ENCODE data around the gene SSH2.

Gene SSH2

GRCh38 chr17:29589524-29590410 is 340.3 kb downstream of the SSH2 start, which contains the start of gene GIT1:
TSS of gene GIT1 (minus strand) at chr17:29589648. CDS start at chr17:29589378, 270 bp downstream.
- TF ChIP-seq ZC3H10 (CRISPR knock-in tag; IDR thresholded peaks at IDR 0.05) (no peak), TOX (CRISPR knock-in tag; IDR thresholded peaks at IDR 0.05; ENCODE audit: borderline replicate concordance) (no peak), PATZ1 (CRISPR knock-in tag; IDR thresholded peaks at IDR 0.05; ENCODE audit: borderline replicate concordance) (no peak), RARB (CRISPR knock-in tag; IDR thresholded peaks at IDR 0.05) (no peak), SNAI2 (CRISPR knock-in tag; IDR thresholded peaks at IDR 0.05) (no peak), CSRNP3 (CRISPR knock-in tag; IDR thresholded peaks at IDR 0.05) (no peak), POU6F1 (CRISPR knock-in tag; IDR thresholded peaks at IDR 0.05; ENCODE audit: borderline replicate concordance, low read depth) (no peak), CREB5 (CRISPR knock-in tag; IDR thresholded peaks at IDR 0.05; ENCODE audit: low read depth) (no peak), ZNF565 (CRISPR knock-in tag; conservative IDR thresholded peaks at IDR 0.05; ENCODE audit: low read depth) (no peak)
- ATAC-seq: peak; percentile 45

- ATAC-seq: peak; percentile 6
- TF ChIP-seq SNAI2 (CRISPR knock-in tag; IDR thresholded peaks at IDR 0.05) (no peak), ZFP3 (CRISPR knock-in tag; IDR thresholded peaks at IDR 0.05) (no peak)
Observed at GRCh38 chr17:29588562-29589411, 341.2 kb downstream of the SSH2 start.

GRCh38 chr17:29588017-29588561 is 341.9 kb downstream of the SSH2 start:
- TF ChIP-seq PPARA (CRISPR knock-in tag; IDR thresholded peaks at IDR 0.05; ENCODE audit: borderline replicate concordance) (no peak), ZNF70 (CRISPR knock-in tag; IDR thresholded peaks at IDR 0.05) (peak; percentile 96), CSRNP3 (CRISPR knock-in tag; IDR thresholded peaks at IDR 0.05) (no peak), SNAI2 (CRISPR knock-in tag; IDR thresholded peaks at IDR 0.05) (no peak)
- no peak for ATAC-seq

- no peak for ATAC-seq
- TF ChIP-seq ZNF8 (CRISPR knock-in tag; IDR thresholded peaks at IDR 0.05): no peak
- no peak for TF ChIP-seq ARNTL (CRISPR knock-in tag; IDR thresholded peaks at IDR 0.05; ENCODE audit: borderline replicate concordance, low read depth)
- TF ChIP-seq PPARA (CRISPR knock-in tag; IDR thresholded peaks at IDR 0.05; ENCODE audit: borderline replicate concordance): no peak
- no peak for TF ChIP-seq ZNF565 (CRISPR knock-in tag; conservative IDR thresholded peaks at IDR 0.05; ENCODE audit: low read depth)
- TF ChIP-seq BACH2 (CRISPR knock-in tag; IDR thresholded peaks at IDR 0.05; ENCODE audit: borderline replicate concordance): no peak
- no peak for TF ChIP-seq POU6F1 (CRISPR knock-in tag; IDR thresholded peaks at IDR 0.05; ENCODE audit: borderline replicate concordance, low read depth)
- TF ChIP-seq PATZ1 (CRISPR knock-in tag; IDR thresholded peaks at IDR 0.05; ENCODE audit: borderline replicate concordance): no peak
- TF ChIP-seq SNAI2 (CRISPR knock-in tag; IDR thresholded peaks at IDR 0.05): no peak
- TF ChIP-seq ZNF70 (CRISPR knock-in tag; IDR thresholded peaks at IDR 0.05): no peak
- no peak for TF ChIP-seq GLIS3 (CRISPR knock-in tag; IDR thresholded peaks at IDR 0.05)
Observed at GRCh38 chr17:29587591-29587990, 342.4 kb downstream of the SSH2 start.
